SK-N-SH (cell line): Measurements from ENCODE around the gene SPECC1L. TPM values are rescaled to one million over a fixed set of nuclear protein-coding genes. Genes with fewer than 3 reads are reported as not detected.

ENCODE experiments used
- CTCF ChIA-PET: fragments of 300-600, 350-600 bp; formaldehyde crosslinking; extraction: SDS; loops from one replicate; lab custom pipeline; 2021; lab: Yijun Ruan, JAX
- POLR2A ChIA-PET: fragments of 350-600 bp; sonication (Branson Sonifier 250); formaldehyde crosslinking; extraction: SDS; loops from one replicate; lab custom pipeline; 2020; ENCODE audit warnings: antibody characterized with exemption, inconsistent platforms; lab: Yijun Ruan, JAX
- DNase-seq: peaks from one replicate; pipeline ENCODE4 v3.0.0; 2012
- H2AFZ ChIP-seq: fragments of 200-600 bp; sonication (generic); 2 replicates; pipeline ENCODE4 v1.8.1; 2016; ENCODE audit warnings: antibody characterized with exemption, mild to moderate bottlenecking, low read depth
- H3F3A ChIP-seq: fragments of 200-600 bp; sonication (generic); replicated peaks from 2 replicates; pipeline ENCODE3; 2016; ENCODE audit warnings: antibody characterized with exemption, mild to moderate bottlenecking; ENCODE audit not compliant: insufficient read depth
- H3K27ac ChIP-seq, 2 experiments: fragments of 200-500 bp in 1 of 2; fragments of 200-600 bp in 1 of 2; sonication (Bioruptor generic) in 1 of 2; sonication (generic), shearing (Covaris generic) in 1 of 2; 2 replicates each; pipeline versions ENCODE4 v1.5.1 to v1.6.1; 2014 to 2016; ENCODE audit warnings: low read depth in 2 of 2, inconsistent platforms in 1 of 2, low read length in 1 of 2, mild to moderate bottlenecking in 1 of 2, mixed read lengths in 1 of 2
- H3K27me3 ChIP-seq: fragments of 200-600 bp; sonication (generic), shearing (Covaris generic); 2 replicates; pipeline ENCODE4 v1.6.1; 2016; ENCODE audit warnings: mixed run types; ENCODE audit not compliant: insufficient read depth
- H3K36me3 ChIP-seq, 2 experiments: fragments of 200-500 bp in 1 of 2; fragments of 200-600 bp in 1 of 2; sonication (Bioruptor generic) in 1 of 2; sonication (generic) in 1 of 2; replicated peaks in 1 of 2; 2 replicates each; pipeline versions ENCODE3 to v1.5.1; 2014 to 2016; ENCODE audit warnings: low read length in 1 of 2, mild to moderate bottlenecking in 1 of 2; ENCODE audit not compliant: insufficient read depth in 2 of 2, control insufficient read depth in 1 of 2
- H3K4me1 ChIP-seq, 2 experiments: fragments of 200-500 bp in 1 of 2; fragments of 200-600 bp in 1 of 2; sonication (Bioruptor generic) in 1 of 2; sonication (generic), shearing (Covaris generic) in 1 of 2; 2 replicates each; pipeline versions ENCODE4 v1.5.1 to v1.6.1; 2014 to 2016; ENCODE audit warnings: low read depth in 1 of 2, low read length in 1 of 2, mixed run types in 1 of 2; ENCODE audit not compliant: insufficient read depth in 2 of 2, control insufficient read depth in 1 of 2
- H3K4me2 ChIP-seq: fragments of 200-600 bp; sonication (generic), shearing (Covaris generic); 2 replicates; pipeline ENCODE4 v1.6.1; 2017; ENCODE audit warnings: mixed run types
- H3K4me3 ChIP-seq, 2 experiments: fragments of 200-500 bp in 1 of 2; fragments of 200-600 bp in 1 of 2; sonication (Bioruptor generic) in 1 of 2; sonication (generic), shearing (Covaris generic) in 1 of 2; 2 replicates each; pipeline versions ENCODE4 v1.5.1 to v1.8.1; 2014 to 2016; ENCODE audit warnings: low read depth in 2 of 2, inconsistent platforms in 1 of 2, low read length in 1 of 2, mild to moderate bottlenecking in 1 of 2, mixed read lengths in 1 of 2, moderate library complexity in 1 of 2
- H3K79me2 ChIP-seq: fragments of 200-600 bp; sonication (generic); 2 replicates; pipeline ENCODE4 v1.8.1; 2017; ENCODE audit warnings: mild to moderate bottlenecking; ENCODE audit not compliant: insufficient read depth
- H3K9ac ChIP-seq: fragments of 200-600 bp; sonication (generic); 2 replicates; pipeline ENCODE4 v1.6.1; 2017; ENCODE audit warnings: mixed run types
- H3K9me2 ChIP-seq: fragments of 200-600 bp; sonication (generic); 2 replicates; pipeline ENCODE4 v1.6.1; 2017; ENCODE audit warnings: mixed run types
- H3K9me3 ChIP-seq: fragments of 200-600 bp; sonication (generic); 2 replicates; pipeline ENCODE4 v1.6.1; 2017; ENCODE audit warnings: mixed run types, mild to moderate bottlenecking, moderate library complexity
- H4K20me1 ChIP-seq: fragments of 200-600 bp; sonication (generic); 2 replicates; pipeline ENCODE4 v1.6.1; 2017; ENCODE audit warnings: mild to moderate bottlenecking, mixed run types; ENCODE audit not compliant: insufficient read depth
- EZH2phosphoT487 ChIP-seq: fragments of 200-600 bp; sonication (generic); IDR thresholded peaks from 2 replicates; pipeline ENCODE4 v1.6.1; 2017; ENCODE audit warnings: low read depth, mixed run types, mild to moderate bottlenecking, antibody characterized with exemption, moderate library complexity, borderline replicate concordance
- FOSL2 ChIP-seq: IDR thresholded peaks from 2 replicates; pipeline ENCODE4 v1.4.0; 2012; ENCODE audit warnings: low read depth, mild to moderate bottlenecking, moderate library complexity, borderline replicate concordance
- FOXJ3 ChIP-seq: sonication (generic); formaldehyde crosslinking; IDR thresholded peaks from 2 replicates; pipeline ENCODE4 v1.5.1; 2020; ENCODE audit warnings: mild to moderate bottlenecking, missing genetic modification reagents
- FOXM1 ChIP-seq: IDR thresholded peaks from 2 replicates; pipeline ENCODE4 v1.4.0; 2012; ENCODE audit warnings: low read depth, mild to moderate bottlenecking
- GATA2 ChIP-seq: sonication (generic); formaldehyde crosslinking; IDR thresholded peaks from 2 replicates; pipeline ENCODE4 v1.5.0; 2020; ENCODE audit warnings: mild to moderate bottlenecking, missing genetic modification reagents
- IRF3 ChIP-seq: fragments of 150-350 bp; IDR thresholded peaks from 2 replicates; pipeline ENCODE4 v1.6.1; 2016; ENCODE audit warnings: mild to moderate bottlenecking, low read depth, low read length
- NRF1 ChIP-seq: IDR thresholded peaks from 2 replicates; pipeline ENCODE4 v1.6.1; 2012; ENCODE audit warnings: low read depth, mild to moderate bottlenecking, low read length
- RAD21 ChIP-seq: IDR thresholded peaks from 2 replicates; pipeline ENCODE4 v1.6.1; 2012; ENCODE audit warnings: mild to moderate bottlenecking, low read length
- REST ChIP-seq: IDR thresholded peaks from 2 replicates; pipeline ENCODE4 v1.6.1; 2012; ENCODE audit warnings: mild to moderate bottlenecking, low read depth, low read length, moderate library complexity
- RFX5 ChIP-seq: IDR thresholded peaks from 2 replicates; pipeline ENCODE4 v1.6.1; 2012; ENCODE audit warnings: mild to moderate bottlenecking, improper control_type of control experiment, low read length
- WGBS: methylation state at CpG from one replicate; pipeline ENCODE4 v1.1.6; 2017; ENCODE audit warnings: low lambda C conversion rate; 5-methylcytosine and 5-hydroxymethylcytosine counted together
- polyA plus RNA-seq, 3 experiments: library from polyadenylated mRNA; depleted of rRNA; stranded (reverse); fragments of >200 nt; gene quantifications; 2 replicates each; pipeline ENCODE4 v1.2.3, GENCODE V29; 2012
- TF ChIP-seq, protein P1 (sequence below): IDR thresholded peaks from 2 replicates; pipeline ENCODE4 v1.4.0; 2012; ENCODE audit warnings: low read depth, borderline replicate concordance

The SPECC1L gene
- polyA plus RNA-seq, 1 of the 3 experiments (the other 2 are of a cell fraction), result 22.9 TPM

DNA sequence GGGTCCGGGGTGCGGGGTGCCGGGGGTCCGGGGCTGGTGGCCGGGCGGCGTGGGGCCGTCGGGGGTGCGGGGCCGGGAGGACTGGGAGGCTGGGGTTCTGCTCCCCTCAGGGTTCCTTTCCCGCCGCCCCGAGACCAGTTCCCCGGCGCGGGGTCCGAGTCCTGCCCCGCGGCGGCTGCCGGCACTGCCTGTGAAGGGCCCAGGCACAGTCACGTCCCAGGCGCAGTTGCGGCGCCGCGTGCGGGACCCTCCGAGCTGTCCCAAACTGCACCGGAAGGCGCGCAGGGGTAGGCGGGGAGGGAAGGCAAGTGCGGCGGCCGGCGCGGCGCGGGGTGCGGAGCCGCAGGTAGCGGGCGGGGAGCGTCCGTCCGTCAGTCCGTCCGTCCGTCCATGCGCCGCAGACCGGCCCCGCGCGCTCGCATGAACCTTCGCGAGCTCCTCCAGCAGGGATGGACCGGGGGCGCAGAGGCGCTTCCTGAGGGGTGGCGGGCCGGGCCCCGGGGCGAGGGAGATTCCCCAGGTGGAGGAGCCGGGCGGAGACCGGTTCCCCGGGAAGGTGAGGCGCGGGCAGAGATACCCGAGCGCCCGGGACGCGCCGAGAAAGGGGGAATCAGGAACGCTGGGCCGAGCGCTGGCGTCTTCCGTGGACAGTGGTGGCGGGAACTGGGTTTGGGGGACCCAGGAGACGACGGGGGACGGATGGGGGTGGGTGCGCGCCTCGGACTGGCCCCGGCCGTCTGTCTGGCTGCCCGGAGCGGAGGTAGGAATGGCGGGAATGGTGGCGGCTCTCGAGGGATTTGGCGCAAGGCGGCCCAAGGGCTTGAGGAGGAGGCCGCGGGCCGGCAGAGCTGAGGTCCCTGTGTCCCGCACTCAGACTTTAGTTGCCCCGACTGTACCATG is 153.6 kb downstream of the SPECC1L start:
- H3K4me2 ChIP-seq, result peak overlapping the region; percentile 93
- POLR2A ChIA-PET, result interaction anchor here (1.0 to 2.2 kb wide), 6 partner anchors 14 to 98 kb away, joined by 3 to 12 read pairs (median 4); no protein-coding TSS in a partner anchor
- H3K9ac ChIP-seq, result no peak overlapping the region; the same call in 1 of the 2 replicates
- H2AFZ ChIP-seq, result peak overlapping the region; percentile 79; the same call in 1 of the 2 replicates
- peak overlapping the region in 1 of 2 experiments; percentile 89; a peak in 1 of 4 replicates for H3K27ac ChIP-seq
- no peaks in the 10 kb centered on the region for H3K79me2 ChIP-seq
- 28% methylated on average over 55 of the region's 105 CpGs for WGBS
- no peak for DNase-seq
- H3K4me3 ChIP-seq, result peak overlapping the region; percentile 58 to 72
- no peaks in the 10 kb centered on the region for H3K36me3 ChIP-seq
- no peaks in the 10 kb centered on the region for H3K27me3 ChIP-seq
- TF ChIP-seq FOXJ3 (no peak), RFX5 (no peak), GATA2 (CRISPR knock-in tag) (no peak), RAD21 (no peak), NRF1 (no peak), FOSL2 (no peak), IRF3 (no peak), REST (no peak), FOXM1 (no peak), EZH2phosphoT487 (no peak)
- TF ChIP-seq, protein P1, sequence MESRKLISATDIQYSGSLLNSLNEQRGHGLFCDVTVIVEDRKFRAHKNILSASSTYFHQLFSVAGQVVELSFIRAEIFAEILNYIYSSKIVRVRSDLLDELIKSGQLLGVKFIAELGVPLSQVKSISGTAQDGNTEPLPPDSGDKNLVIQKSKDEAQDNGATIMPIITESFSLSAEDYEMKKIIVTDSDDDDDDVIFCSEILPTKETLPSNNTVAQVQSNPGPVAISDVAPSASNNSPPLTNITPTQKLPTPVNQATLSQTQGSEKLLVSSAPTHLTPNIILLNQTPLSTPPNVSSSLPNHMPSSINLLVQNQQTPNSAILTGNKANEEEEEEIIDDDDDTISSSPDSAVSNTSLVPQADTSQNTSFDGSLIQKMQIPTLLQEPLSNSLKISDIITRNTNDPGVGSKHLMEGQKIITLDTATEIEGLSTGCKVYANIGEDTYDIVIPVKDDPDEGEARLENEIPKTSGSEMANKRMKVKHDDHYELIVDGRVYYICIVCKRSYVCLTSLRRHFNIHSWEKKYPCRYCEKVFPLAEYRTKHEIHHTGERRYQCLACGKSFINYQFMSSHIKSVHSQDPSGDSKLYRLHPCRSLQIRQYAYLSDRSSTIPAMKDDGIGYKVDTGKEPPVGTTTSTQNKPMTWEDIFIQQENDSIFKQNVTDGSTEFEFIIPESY, result no peak
- peaks cover 1% of the 10 kb centered on the region for H3F3A ChIP-seq
- H3K9me2 ChIP-seq, result no peaks in the 10 kb centered on the region
- H3K9me3 ChIP-seq, result no peaks in the 10 kb centered on the region
- no peaks in the 10 kb centered on the region for H4K20me1 ChIP-seq
- H3K4me1 ChIP-seq, result peaks cover 0 to 78% of the 10 kb centered on the region in 2 experiments; a peak in 2 of 4 replicates
- CTCF ChIA-PET, result interaction anchor here (0.7 to 5.7 kb wide), 31 partner anchors 8 to 177 kb away, joined by 3 to 46 read pairs (median 5); no protein-coding TSS in a partner anchor
